HepG2 (cell line): ENCODE measurements around the gene PRR36. TPM values are rescaled to one million over a fixed set of nuclear protein-coding genes. Genes with fewer than 3 reads are reported as not detected.

ENCODE experiments used
- ELF3 ChIP-seq: IDR thresholded peaks from 2 replicates; pipeline ENCODE4 v1.6.1; 2016; ENCODE audit warnings: missing genetic modification reagents, missing compliant biosample characterization
- JUND ChIP-seq: sonication (generic); formaldehyde crosslinking; IDR thresholded peaks from 2 replicates; pipeline ENCODE4 v1.8.0; 2022; ENCODE audit warnings: mild to moderate bottlenecking, missing genetic modification reagents
- LCORL ChIP-seq, 2 experiments: fragments of 450-650 bp in 1 of 2; sonication (generic) in 1 of 2; formaldehyde crosslinking in 1 of 2; IDR thresholded peaks; 2 replicates each; pipeline versions ENCODE4 v1.5.0 to v1.6.1; 2017 to 2020; ENCODE audit warnings: antibody characterized with exemption in 1 of 2, missing genetic modification reagents in 1 of 2
- NFKB2 ChIP-seq: sonication (generic); formaldehyde crosslinking; IDR thresholded peaks from 2 replicates; pipeline ENCODE4 v1.4.0; 2020; ENCODE audit warnings: missing genetic modification reagents, borderline replicate concordance
- PTBP1 ChIP-seq: fragments of 200-400 bp; formaldehyde crosslinking; IDR thresholded peaks from 2 replicates; pipeline ENCODE4 v1.6.1; 2018; ENCODE audit warnings: low read length, low read depth; ENCODE audit not compliant: poor library complexity, severe bottlenecking
- ZEB1 ChIP-seq: IDR thresholded peaks from 2 replicates; pipeline ENCODE4 v1.6.1; 2012; ENCODE audit warnings: mild to moderate bottlenecking, low read depth, inconsistent platforms; ENCODE audit not compliant: insufficient replicate concordance
- ZFP1 ChIP-seq: IDR thresholded peaks from 2 replicates; pipeline ENCODE4 v1.6.1; 2016
- ZNF670 ChIP-seq: sonication (generic); formaldehyde crosslinking; IDR thresholded peaks from 2 replicates; pipeline ENCODE4 v1.8.0; 2022; ENCODE audit warnings: mild to moderate bottlenecking, missing genetic modification reagents, borderline replicate concordance
- ZSCAN9 ChIP-seq: IDR thresholded peaks from 2 replicates; pipeline ENCODE4 v1.6.1; 2016; ENCODE audit warnings: borderline replicate concordance
- polyA plus RNA-seq, 8 experiments: library from polyadenylated mRNA; depleted of rRNA in 3 of 8; stranded (reverse) in 7 of 8; unstranded in 1 of 8; fragments of >200 nt; fragmentation: Illumina TruSeq in 4 of 8; extraction: Trizol in 4 of 8; gene quantifications; 2 replicates each; pipeline versions ENCODE4 v1.2.1 to v1.2.3, GENCODE V29; 2011 to 2016; ENCODE audit warnings: low read depth in 4 of 8, missing spikeins in 1 of 8, mixed read lengths in 1 of 8; ENCODE audit not compliant: insufficient read depth in 1 of 8
- total RNA-seq, 5 experiments: library from RNA; depleted of rRNA; stranded (reverse); fragments of >200 nt; fragmentation: Illumina TruSeq; extraction: Trizol; gene quantifications; 2 replicates each; pipeline ENCODE4 v1.2.3, GENCODE V29; 2016; ENCODE audit warnings: low read depth in 1 of 5
- TF ChIP-seq, protein P1 (sequence below), 2 experiments: fragments of 450-650 bp in 1 of 2; sonication (generic) in 1 of 2; formaldehyde crosslinking in 1 of 2; IDR thresholded peaks; 2 replicates each; pipeline versions ENCODE4 v1.6.1 to v1.8.0; 2016 to 2022; ENCODE audit warnings: antibody characterized with exemption in 1 of 2, mild to moderate bottlenecking in 1 of 2, missing genetic modification reagents in 1 of 2
- TF ChIP-seq, protein P2 (sequence below): sonication (generic); formaldehyde crosslinking; IDR thresholded peaks from 2 replicates; pipeline ENCODE4 v1.9.0; 2021; ENCODE audit warnings: missing genetic modification reagents, borderline replicate concordance
- TF ChIP-seq, protein P3 (sequence below): sonication (generic); formaldehyde crosslinking; IDR thresholded peaks from 2 replicates; pipeline ENCODE4 v1.4.0; 2020; ENCODE audit warnings: missing genetic modification reagents, low read depth, mild to moderate bottlenecking, borderline replicate concordance
- TF ChIP-seq, protein P4 (sequence below): sonication (generic); formaldehyde crosslinking; IDR thresholded peaks from 2 replicates; pipeline ENCODE4 v1.4.0; 2020; ENCODE audit warnings: missing genetic modification reagents, mild to moderate bottlenecking, borderline replicate concordance

The PRR36 gene
- total and polyA plus RNA-seq, 2 of the 13 experiments (the other 11 are each of a cell fraction or from before 2014, with no cell fraction given): 0.07 to 0.17 TPM

DNA sequence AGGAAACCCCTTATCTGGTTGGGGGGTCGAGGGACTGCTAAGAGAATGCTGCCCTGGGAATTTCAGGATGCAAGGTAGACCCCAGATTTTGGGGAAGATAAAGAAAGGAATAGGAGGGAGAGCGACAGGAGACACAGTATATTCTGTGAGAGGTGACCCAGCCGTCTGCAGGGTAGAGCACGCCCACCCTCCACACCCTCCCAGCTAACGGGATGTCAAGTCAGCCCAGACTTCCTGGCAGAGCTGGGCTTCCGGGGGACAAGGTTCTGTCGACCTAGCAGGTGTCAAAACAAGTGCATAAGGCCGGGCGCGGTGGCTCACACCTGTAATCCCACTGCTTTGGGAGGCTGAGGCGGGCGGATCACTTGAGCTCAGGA is 695 bp upstream of the PRR36 start (continued):
- TF ChIP-seq, protein P1, sequence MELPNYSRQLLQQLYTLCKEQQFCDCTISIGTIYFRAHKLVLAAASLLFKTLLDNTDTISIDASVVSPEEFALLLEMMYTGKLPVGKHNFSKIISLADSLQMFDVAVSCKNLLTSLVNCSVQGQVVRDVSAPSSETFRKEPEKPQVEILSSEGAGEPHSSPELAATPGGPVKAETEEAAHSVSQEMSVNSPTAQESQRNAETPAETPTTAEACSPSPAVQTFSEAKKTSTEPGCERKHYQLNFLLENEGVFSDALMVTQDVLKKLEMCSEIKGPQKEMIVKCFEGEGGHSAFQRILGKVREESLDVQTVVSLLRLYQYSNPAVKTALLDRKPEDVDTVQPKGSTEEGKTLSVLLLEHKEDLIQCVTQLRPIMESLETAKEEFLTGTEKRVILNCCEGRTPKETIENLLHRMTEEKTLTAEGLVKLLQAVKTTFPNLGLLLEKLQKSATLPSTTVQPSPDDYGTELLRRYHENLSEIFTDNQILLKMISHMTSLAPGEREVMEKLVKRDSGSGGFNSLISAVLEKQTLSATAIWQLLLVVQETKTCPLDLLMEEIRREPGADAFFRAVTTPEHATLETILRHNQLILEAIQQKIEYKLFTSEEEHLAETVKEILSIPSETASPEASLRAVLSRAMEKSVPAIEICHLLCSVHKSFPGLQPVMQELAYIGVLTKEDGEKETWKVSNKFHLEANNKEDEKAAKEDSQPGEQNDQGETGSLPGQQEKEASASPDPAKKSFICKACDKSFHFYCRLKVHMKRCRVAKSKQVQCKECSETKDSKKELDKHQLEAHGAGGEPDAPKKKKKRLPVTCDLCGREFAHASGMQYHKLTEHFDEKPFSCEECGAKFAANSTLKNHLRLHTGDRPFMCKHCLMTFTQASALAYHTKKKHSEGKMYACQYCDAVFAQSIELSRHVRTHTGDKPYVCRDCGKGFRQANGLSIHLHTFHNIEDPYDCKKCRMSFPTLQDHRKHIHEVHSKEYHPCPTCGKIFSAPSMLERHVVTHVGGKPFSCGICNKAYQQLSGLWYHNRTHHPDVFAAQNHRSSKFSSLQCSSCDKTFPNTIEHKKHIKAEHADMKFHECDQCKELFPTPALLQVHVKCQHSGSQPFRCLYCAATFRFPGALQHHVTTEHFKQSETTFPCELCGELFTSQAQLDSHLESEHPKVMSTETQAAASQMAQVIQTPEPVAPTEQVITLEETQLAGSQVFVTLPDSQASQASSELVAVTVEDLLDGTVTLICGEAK (IDR thresholded peaks at IDR 0.05): no peak
- TF ChIP-seq, protein P1 (CRISPR knock-in tag; IDR thresholded peaks at IDR 0.05): 0 out of 2 replicates have a peak, but pooled peaks have one; percentile 13
- TF ChIP-seq PTBP1 (no peak), LCORL (IDR thresholded peaks at IDR 0.05) (no peak), LCORL (CRISPR knock-in tag; IDR thresholded peaks at IDR 0.05) (0 out of 2 replicates have a peak, but pooled peaks have one; percentile 19), ZFP1 (no peak), JUND (CRISPR knock-in tag) (no peak), ZNF670 (CRISPR knock-in tag) (0 out of 2 replicates have a peak, but pooled peaks have one; percentile 60), ELF3 (CRISPR knock-in tag) (0 out of 2 replicates have a peak, but pooled peaks have one; percentile 5), ZSCAN9 (CRISPR knock-in tag) (0 out of 2 replicates have a peak, but pooled peaks have one; percentile 30), NFKB2 (CRISPR knock-in tag) (peak; percentile 39; the same call in 1 of the 2 replicates), ZEB1 (peak; percentile 6)
- TF ChIP-seq, protein P2, sequence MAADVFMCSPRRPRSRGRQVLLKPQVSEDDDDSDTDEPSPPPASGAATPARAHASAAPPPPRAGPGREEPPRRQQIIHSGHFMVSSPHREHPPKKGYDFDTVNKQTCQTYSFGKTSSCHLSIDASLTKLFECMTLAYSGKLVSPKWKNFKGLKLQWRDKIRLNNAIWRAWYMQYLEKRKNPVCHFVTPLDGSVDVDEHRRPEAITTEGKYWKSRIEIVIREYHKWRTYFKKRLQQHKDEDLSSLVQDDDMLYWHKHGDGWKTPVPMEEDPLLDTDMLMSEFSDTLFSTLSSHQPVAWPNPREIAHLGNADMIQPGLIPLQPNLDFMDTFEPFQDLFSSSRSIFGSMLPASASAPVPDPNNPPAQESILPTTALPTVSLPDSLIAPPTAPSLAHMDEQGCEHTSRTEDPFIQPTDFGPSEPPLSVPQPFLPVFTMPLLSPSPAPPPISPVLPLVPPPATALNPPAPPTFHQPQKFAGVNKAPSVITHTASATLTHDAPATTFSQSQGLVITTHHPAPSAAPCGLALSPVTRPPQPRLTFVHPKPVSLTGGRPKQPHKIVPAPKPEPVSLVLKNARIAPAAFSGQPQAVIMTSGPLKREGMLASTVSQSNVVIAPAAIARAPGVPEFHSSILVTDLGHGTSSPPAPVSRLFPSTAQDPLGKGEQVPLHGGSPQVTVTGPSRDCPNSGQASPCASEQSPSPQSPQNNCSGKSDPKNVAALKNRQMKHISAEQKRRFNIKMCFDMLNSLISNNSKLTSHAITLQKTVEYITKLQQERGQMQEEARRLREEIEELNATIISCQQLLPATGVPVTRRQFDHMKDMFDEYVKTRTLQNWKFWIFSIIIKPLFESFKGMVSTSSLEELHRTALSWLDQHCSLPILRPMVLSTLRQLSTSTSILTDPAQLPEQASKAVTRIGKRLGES (CRISPR knock-in tag): no peak
- TF ChIP-seq, protein P3, sequence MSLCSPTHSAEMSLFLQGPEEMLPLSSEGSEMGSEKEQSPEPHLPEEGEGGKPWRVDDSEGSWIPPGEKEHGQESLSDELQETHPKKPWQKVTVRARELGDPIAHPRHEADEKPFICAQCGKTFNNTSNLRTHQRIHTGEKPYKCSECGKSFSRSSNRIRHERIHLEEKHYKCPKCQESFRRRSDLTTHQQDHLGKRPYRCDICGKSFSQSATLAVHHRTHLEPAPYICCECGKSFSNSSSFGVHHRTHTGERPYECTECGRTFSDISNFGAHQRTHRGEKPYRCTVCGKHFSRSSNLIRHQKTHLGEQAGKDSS: no peak
- TF ChIP-seq, protein P4, sequence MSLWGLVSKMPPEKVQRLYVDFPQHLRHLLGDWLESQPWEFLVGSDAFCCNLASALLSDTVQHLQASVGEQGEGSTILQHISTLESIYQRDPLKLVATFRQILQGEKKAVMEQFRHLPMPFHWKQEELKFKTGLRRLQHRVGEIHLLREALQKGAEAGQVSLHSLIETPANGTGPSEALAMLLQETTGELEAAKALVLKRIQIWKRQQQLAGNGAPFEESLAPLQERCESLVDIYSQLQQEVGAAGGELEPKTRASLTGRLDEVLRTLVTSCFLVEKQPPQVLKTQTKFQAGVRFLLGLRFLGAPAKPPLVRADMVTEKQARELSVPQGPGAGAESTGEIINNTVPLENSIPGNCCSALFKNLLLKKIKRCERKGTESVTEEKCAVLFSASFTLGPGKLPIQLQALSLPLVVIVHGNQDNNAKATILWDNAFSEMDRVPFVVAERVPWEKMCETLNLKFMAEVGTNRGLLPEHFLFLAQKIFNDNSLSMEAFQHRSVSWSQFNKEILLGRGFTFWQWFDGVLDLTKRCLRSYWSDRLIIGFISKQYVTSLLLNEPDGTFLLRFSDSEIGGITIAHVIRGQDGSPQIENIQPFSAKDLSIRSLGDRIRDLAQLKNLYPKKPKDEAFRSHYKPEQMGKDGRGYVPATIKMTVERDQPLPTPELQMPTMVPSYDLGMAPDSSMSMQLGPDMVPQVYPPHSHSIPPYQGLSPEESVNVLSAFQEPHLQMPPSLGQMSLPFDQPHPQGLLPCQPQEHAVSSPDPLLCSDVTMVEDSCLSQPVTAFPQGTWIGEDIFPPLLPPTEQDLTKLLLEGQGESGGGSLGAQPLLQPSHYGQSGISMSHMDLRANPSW: 0 out of 2 replicates have a peak, but pooled peaks have one; percentile 33
